Gastroesophageal sphincter (tissue), 3 donors: ENCODE measurements around the gene GNAI3.

Source experiments
- EP300 ChIP-seq: sonication (generic); formaldehyde crosslinking; IDR thresholded peaks from one replicate; pipeline ENCODE4 v1.6.1; 2017; ENCODE audit warnings: antibody characterized with exemption, mild to moderate bottlenecking
- POLR2A ChIP-seq, 2 donors: fragments of 450-650 bp; IDR thresholded peaks; one replicate each; pipeline ENCODE4 v1.6.1; 2017; ENCODE audit warnings: antibody characterized with exemption in 2 of 2, mild to moderate bottlenecking in 2 of 2, moderate library complexity in 1 of 2
- POLR2AphosphoS5 ChIP-seq: sonication (generic); formaldehyde crosslinking; IDR thresholded peaks from one replicate; pipeline ENCODE4 v1.6.1; 2017; ENCODE audit warnings: antibody characterized with exemption
- TF ChIP-seq, protein P1 (sequence below), 4 experiments: fragments of 200-600 bp in 2 of 4; fragments of 450-650 bp in 2 of 4; sonication (generic) in 1 of 4; IDR thresholded peaks; one replicate each; pipeline ENCODE4 v1.5.1; 2017 to 2019; ENCODE audit warnings: antibody characterized with exemption in 4 of 4, mild to moderate bottlenecking in 2 of 4, moderate library complexity in 2 of 4

DNA sequence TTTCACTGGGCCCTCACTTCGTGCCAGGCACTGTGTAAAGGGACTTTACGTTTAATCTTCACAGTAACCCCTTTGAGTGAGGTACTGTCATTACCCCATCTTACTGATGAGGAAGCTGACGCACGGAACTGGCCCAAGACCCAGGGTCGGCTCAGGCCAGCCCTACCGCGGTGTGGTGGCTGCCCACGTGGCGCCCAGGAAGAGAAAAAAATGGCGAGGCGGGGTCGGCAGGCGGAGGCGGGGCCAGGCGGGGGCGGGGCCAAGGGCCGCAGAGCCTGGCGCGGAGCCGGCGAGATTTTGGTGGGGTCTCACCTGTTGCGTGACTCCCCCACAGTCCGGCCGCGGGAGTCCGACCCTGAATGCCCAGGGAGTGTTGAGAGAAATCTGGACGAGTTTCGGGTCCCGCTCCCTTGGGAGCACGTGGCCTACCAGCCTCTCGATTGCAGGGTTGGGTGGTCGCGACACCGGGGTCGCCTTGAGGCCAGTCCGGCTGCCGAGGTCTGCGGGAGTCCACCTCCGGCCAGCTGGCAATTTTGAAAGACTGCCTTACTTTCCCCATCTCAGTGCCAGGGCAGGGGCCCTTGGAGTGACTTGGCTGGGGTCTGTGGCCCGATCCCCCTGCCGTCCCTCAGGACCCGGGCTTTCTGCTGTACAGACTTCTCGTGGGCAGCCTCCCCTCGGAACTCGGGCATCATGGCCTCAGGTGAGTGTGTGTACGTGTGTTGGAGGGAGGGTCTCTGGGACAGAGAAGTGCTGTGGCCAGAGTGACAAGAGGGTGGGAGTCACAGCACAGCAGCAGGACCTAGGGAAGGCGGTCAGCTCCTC is 71.4 kb downstream of the GNAI3 start, which contains the start of the genes AMPD2 and GNAT2:
- TF ChIP-seq, protein P1, sequence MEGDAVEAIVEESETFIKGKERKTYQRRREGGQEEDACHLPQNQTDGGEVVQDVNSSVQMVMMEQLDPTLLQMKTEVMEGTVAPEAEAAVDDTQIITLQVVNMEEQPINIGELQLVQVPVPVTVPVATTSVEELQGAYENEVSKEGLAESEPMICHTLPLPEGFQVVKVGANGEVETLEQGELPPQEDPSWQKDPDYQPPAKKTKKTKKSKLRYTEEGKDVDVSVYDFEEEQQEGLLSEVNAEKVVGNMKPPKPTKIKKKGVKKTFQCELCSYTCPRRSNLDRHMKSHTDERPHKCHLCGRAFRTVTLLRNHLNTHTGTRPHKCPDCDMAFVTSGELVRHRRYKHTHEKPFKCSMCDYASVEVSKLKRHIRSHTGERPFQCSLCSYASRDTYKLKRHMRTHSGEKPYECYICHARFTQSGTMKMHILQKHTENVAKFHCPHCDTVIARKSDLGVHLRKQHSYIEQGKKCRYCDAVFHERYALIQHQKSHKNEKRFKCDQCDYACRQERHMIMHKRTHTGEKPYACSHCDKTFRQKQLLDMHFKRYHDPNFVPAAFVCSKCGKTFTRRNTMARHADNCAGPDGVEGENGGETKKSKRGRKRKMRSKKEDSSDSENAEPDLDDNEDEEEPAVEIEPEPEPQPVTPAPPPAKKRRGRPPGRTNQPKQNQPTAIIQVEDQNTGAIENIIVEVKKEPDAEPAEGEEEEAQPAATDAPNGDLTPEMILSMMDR (IDR thresholded peaks at IDR 0.05) = no peak
- peak in 1 of 2 donors; percentile 39 for TF ChIP-seq POLR2A (IDR thresholded peaks at IDR 0.05)
- peak; percentile 64 for TF ChIP-seq POLR2AphosphoS5
- TF ChIP-seq EP300 = no peak
